ENCODE results near the gene KISS1R.

GRCh38 chr19:873561-874041 is 43.5 kb upstream of the KISS1R start:
- TF ChIP-seq POLR2AphosphoS5 (IDR thresholded peaks at IDR 0.05; ENCODE audit: borderline replicate concordance, low read depth, low read length) (no peak), EZH2 (IDR thresholded peaks at IDR 0.05) (no peak)

Data from SK-N-MC (cell line).